Suprapubic skin (tissue), 4 donors: ENCODE results near the gene SPON2. TPM values are rescaled to one million over a fixed set of nuclear protein-coding genes. Genes with fewer than 3 reads are reported as not detected.
"Not testable (repeated sequence)": the region's sequence is repeated elsewhere in the genome, so short reads cannot be mapped to it uniquely, and the experiment has no call there.

Experiments used
- DNase-seq, 2 donors: peaks; one replicate each; pipeline ENCODE4 v3.0.0-alpha.2; 2019; ENCODE audit warnings: low spot score in 2 of 2
- H3K27ac ChIP-seq: fragments of 200-600 bp; sonication (generic); one replicate; pipeline ENCODE4 v1.5.1; 2019
- H3K27me3 ChIP-seq: fragments of 200-600 bp; sonication (generic); one replicate; pipeline ENCODE4 v1.5.1; 2019
- H3K36me3 ChIP-seq: fragments of 200-600 bp; sonication (generic); one replicate; pipeline ENCODE4 v1.5.1; 2019
- H3K4me1 ChIP-seq: fragments of 200-600 bp; sonication (generic); one replicate; pipeline ENCODE4 v1.5.1; 2019
- H3K4me3 ChIP-seq: fragments of 200-600 bp; sonication (generic); one replicate; pipeline ENCODE4 v1.5.1; 2019; ENCODE audit warnings: mild to moderate bottlenecking
- H3K9me3 ChIP-seq: fragments of 200-600 bp; sonication (generic); one replicate; pipeline ENCODE4 v1.5.1; 2019
- EP300 ChIP-seq: sonication (generic); formaldehyde crosslinking; IDR thresholded peaks from one replicate; pipeline ENCODE4 v1.6.1; 2017; ENCODE audit warnings: antibody characterized with exemption
- POLR2A ChIP-seq, 2 donors: fragments of 450-650 bp; IDR thresholded peaks; one replicate each; pipeline ENCODE4 v1.6.1; 2017; ENCODE audit warnings: antibody characterized with exemption in 2 of 2, mild to moderate bottlenecking in 2 of 2, moderate library complexity in 2 of 2
- POLR2AphosphoS5 ChIP-seq, 3 donors: sonication (generic); formaldehyde crosslinking; IDR thresholded peaks; one replicate each; pipeline ENCODE4 v1.6.1; 2017; ENCODE audit warnings: antibody characterized with exemption in 3 of 3
- WGBS: methylation state at CpG from one replicate; pipeline ENCODE4 v1.1.5; 2018; 5-methylcytosine and 5-hydroxymethylcytosine counted together
- total RNA-seq, 4 donors: library from RNA; depleted of rRNA; stranded (reverse); fragments of >200 nt; gene quantifications; one replicate each; pipeline ENCODE4 v1.1.0, GENCODE V29; 2016
- TF ChIP-seq, protein P1 (sequence below), 2 donors: fragments of 200-600 bp in 1 of 2; fragments of 450-650 bp in 1 of 2; sonication (generic) in 1 of 2; IDR thresholded peaks; one replicate each; pipeline ENCODE4 v1.5.1; 2016 to 2019; ENCODE audit warnings: antibody characterized with exemption in 2 of 2, mild to moderate bottlenecking in 1 of 2, moderate library complexity in 1 of 2

Gene SPON2
- total RNA-seq, 4 donors from 2014 or later: 22.5 to 52.3 (median 31.8) TPM

DNA sequence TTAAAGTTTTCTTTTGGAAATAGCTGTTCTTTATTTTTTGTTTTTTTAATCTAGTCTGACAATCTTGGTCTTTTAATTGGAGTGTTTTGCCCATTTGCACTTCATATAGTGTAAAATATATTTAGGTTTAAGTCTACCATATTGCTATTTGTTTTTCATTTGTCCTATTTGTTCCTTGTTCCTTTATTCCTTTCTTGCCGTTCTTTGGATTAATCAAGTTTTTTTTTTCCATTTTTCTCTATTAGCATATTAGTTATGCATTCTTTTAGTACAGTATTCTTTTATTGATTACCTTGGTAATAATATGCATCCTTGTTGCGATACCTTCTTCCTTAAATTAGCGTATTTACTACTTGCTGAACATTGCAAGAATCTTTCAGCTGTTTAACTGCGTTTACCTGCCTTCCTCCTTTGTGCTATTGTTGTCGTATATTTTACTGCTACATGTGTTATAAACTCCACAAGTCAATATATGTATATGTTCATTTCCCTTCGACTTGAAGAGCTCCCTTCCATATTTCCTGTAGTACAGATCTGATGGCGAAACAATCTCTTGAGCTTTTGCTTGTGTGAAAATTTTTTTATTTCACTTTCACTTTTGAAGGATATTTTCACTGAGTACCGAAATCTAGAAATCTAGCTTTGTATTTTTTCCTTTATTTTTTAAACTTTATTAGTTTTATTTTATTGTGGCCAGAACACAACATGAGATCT is 35.2 kb downstream of the SPON2 start:
- no peaks in the 10 kb centered on the region for H3K9me3 ChIP-seq
- no peaks in the 10 kb centered on the region for H3K36me3 ChIP-seq
- 79% methylated on average over 8 of the region's 8 CpGs for WGBS
- TF ChIP-seq EP300 (no peak), POLR2AphosphoS5 (IDR thresholded peaks at IDR 0.05) (no peak), POLR2A (IDR thresholded peaks at IDR 0.05) (no peak)
- TF ChIP-seq, protein P1, sequence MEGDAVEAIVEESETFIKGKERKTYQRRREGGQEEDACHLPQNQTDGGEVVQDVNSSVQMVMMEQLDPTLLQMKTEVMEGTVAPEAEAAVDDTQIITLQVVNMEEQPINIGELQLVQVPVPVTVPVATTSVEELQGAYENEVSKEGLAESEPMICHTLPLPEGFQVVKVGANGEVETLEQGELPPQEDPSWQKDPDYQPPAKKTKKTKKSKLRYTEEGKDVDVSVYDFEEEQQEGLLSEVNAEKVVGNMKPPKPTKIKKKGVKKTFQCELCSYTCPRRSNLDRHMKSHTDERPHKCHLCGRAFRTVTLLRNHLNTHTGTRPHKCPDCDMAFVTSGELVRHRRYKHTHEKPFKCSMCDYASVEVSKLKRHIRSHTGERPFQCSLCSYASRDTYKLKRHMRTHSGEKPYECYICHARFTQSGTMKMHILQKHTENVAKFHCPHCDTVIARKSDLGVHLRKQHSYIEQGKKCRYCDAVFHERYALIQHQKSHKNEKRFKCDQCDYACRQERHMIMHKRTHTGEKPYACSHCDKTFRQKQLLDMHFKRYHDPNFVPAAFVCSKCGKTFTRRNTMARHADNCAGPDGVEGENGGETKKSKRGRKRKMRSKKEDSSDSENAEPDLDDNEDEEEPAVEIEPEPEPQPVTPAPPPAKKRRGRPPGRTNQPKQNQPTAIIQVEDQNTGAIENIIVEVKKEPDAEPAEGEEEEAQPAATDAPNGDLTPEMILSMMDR (IDR thresholded peaks at IDR 0.05): no peak
- H3K27me3 ChIP-seq: no peaks in the 10 kb centered on the region
- no peak for DNase-seq
- H3K27ac ChIP-seq: no peak overlapping the region
- H3K4me3 ChIP-seq: peak overlapping the region; percentile 14
- H3K4me1 ChIP-seq: peaks cover 4% of the 10 kb centered on the region

DNA sequence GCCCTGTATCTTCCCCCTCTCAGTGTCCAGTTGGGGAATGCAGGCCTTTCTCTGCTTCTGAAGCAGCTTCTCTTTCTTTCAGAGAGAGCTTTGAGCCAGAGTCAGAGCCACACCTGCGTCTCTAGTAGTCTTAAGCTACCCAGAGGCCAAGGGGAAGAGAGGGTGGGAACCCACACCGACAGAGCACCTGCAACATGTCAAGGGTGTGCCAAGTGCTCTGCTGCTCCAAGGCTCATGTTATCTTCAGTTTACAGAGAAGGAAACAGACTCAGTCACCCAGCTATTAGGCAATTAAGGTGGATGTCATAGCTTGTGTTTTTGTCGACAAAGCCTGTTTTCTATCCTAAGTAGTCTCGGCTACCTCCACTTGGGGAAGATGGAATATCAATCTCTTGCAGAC is 36.3 kb downstream of the SPON2 start:
- Histone ChIP-seq H3K27me3 (no peaks in the 10 kb centered on the region), H3K9me3 (no peaks in the 10 kb centered on the region), H3K4me1 (peaks cover 4% of the 10 kb centered on the region), H3K27ac (no peak overlapping the region), H3K4me3 (no peak overlapping the region), H3K36me3 (no peaks in the 10 kb centered on the region)
- WGBS: 42% methylated on average over 4 of the region's 4 CpGs
- TF ChIP-seq, protein P1 (IDR thresholded peaks at IDR 0.05): no peak
- DNase-seq: no peak

DNA sequence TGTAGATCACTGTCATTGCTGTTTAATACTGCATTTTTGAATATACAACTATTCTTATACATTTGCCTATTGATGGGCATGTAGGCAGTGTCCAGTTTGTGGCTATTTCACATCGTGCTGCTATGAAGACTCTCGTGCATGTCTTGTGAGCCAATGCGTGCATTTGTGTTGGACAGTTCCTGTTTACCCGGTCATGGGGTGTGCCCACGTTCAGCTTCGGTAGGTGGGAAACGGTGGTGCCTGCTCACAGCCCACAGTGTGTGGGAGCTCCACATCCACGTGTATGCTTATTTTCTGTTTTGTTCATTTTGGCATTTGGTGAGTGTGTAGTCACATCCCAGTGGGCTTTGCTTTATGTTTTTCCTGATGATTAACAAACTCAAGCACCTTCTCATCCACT is 39.4 kb downstream of the SPON2 start:
- 60% methylated on average over 8 of the region's 8 CpGs for WGBS
- peak in 1 of 2 donors; percentile 38 for DNase-seq
- H3K27me3 ChIP-seq: no peaks in the 10 kb centered on the region

DNA sequence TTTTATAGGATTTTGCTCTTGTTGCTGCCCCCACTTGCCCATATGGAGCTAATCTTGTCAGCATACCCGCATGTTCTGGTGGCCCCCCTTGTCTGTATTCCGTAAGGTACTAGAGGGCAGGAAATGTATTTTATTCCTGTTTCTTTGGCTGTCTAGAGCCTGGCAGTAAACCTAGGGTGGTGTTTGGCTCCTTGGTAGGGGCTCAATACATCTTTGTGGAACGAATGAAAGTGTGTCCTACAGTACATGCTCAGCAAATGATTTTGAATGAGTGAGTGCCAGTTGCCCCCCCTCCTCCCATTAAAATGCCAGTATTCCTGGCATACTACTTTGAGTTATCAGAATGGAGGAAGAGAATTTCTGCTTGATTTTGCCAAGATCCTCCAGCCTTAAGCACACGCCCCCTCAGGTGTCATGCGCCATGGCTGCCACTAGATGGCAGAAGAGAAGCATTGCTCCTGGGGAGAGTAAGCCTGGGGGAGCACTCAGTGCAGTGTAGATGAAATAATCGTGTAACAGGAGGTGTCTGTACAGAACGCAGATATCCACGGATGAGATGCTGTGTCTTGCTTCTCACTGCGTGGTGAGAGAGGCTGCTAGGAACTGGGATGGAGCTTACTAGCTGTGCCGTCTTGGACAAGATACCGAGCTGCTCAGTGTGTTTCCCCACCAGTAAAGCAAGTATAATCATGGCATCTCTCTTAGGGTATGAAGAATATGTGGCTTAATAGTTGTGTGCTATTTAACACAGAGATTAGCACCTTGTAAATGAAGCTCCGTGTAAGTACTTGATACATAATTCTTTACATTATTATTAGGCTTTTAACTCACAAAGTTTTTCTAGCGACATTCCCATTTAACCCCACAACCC is 41.8 kb downstream of the SPON2 start:
- 16% methylated on average over 13 of the region's 13 CpGs for WGBS
- Histone ChIP-seq H3K9me3 (no peaks in the 10 kb centered on the region), H3K36me3 (no peaks in the 10 kb centered on the region), H3K4me3 (no peak overlapping the region), H3K4me1 (peaks cover 3% of the 10 kb centered on the region), H3K27ac (no peak overlapping the region), H3K27me3 (no peaks in the 10 kb centered on the region)
- DNase-seq: no peak
- TF ChIP-seq, protein P1 (IDR thresholded peaks at IDR 0.05): peak; percentile 94 to 99
- no peak for TF ChIP-seq POLR2AphosphoS5 (IDR thresholded peaks at IDR 0.05)

More for the DNA sequence above, 39.4 kb downstream of the SPON2 start:
- no peak for TF ChIP-seq EP300
- TF ChIP-seq, protein P1 (IDR thresholded peaks at IDR 0.05): no peak
- no peak for TF ChIP-seq POLR2AphosphoS5 (IDR thresholded peaks at IDR 0.05)
- no peak for TF ChIP-seq POLR2A (IDR thresholded peaks at IDR 0.05)
- Histone ChIP-seq H3K36me3 (no peaks in the 10 kb centered on the region), H3K9me3 (no peaks in the 10 kb centered on the region), H3K4me1 (peaks cover 7% of the 10 kb centered on the region), H3K4me3 (no peak overlapping the region), H3K27ac (no peak overlapping the region)

DNA sequence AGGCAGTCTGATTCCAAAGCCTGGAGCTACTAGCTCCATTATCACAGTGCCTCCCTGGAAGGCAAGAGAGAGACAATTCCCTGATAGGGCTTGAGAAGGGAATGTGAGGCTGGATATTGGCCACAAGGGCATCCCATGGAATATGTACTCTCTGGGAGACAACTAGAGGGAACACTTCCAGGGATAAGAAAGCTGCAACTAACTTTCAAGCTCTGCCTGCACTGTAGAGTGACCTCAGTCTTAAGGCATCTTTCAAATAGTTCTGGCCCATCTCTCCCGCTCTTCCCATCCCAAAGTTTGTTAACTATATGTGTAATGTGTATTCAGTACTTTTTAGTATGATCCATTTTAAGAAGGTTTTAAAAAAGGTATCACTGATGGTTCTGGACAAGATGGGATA is 45.9 kb downstream of the SPON2 start:
- DNase-seq: no peak
- no peak overlapping the region for H3K27ac ChIP-seq
- H3K4me3 ChIP-seq: no peak overlapping the region
- H3K36me3 ChIP-seq: no peaks in the 10 kb centered on the region
- no peaks in the 10 kb centered on the region for H3K27me3 ChIP-seq
- no peak for TF ChIP-seq EP300
- WGBS: 45% methylated on average over 1 of the region's 1 CpG
- peaks cover 3% of the 10 kb centered on the region for H3K4me1 ChIP-seq
- H3K9me3 ChIP-seq: no peaks in the 10 kb centered on the region

DNA sequence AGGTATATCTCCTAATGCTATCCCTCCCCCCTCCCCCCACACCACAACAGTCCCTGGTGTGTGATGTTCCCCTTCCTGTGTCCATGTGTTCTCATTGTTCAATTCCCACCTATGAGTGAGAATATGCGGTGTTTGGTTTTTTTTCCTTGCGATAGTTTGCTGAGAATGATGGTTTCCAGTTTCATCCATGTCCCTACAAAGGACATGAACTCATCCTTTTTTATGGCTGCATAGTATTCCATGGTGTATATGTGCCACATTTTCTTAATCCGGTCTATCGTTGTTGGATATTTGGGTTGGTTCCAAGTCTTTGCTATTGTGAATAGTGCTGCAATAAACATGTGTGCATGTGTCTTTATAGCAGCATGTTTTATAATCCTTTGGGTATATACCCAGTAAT is 46.9 kb downstream of the SPON2 start:
- H3K36me3 ChIP-seq, H3K4me1 ChIP-seq, DNase-seq, H3K27ac ChIP-seq, H3K9me3 ChIP-seq, H3K27me3 ChIP-seq, H3K4me3 ChIP-seq: not testable (repeated sequence)
- WGBS: 97% methylated on average over 4 of the region's 4 CpGs
